Endothelial cell of umbilical vein (primary cell): ENCODE data around the gene MMP28. TPM values are rescaled to one million over a fixed set of nuclear protein-coding genes. Genes with fewer than 3 reads are reported as not detected.

Source experiments
- BruUV-seq: library from RNA; stranded (reverse); fragments of 400-500 nt; replicated peaks from 2 replicates; lab custom pipeline; 2021; lab: Mats Ljungman, UMichigan
- CTCF ChIA-PET: fragments of 300-600, 350-600 bp; sonication (Branson Sonifier 250); formaldehyde crosslinking; loops from one replicate; lab custom pipeline; 2021; ENCODE audit warnings: antibody characterized with exemption, inconsistent platforms; lab: Charles Lee
- POLR2A ChIA-PET: fragments of 300-600, 350-600 bp; sonication (Branson Sonifier 250); formaldehyde crosslinking; loops from one replicate; lab custom pipeline; 2021; ENCODE audit warnings: antibody characterized with exemption, inconsistent platforms; lab: Charles Lee
- DNase-seq: peaks from one replicate; pipeline ENCODE4 v3.0.0-alpha.2; 2011; ENCODE audit warnings: low read depth, low spot score
- FAIRE-seq: peaks from 2 replicates; lab custom pipeline; 2011; peaks lifted over from hg19 to GRCh38; lab: Jason Lieb, UNC
- H2AFZ ChIP-seq: 2 replicates; pipeline ENCODE4 v1.6.0; 2012; ENCODE audit warnings: low read depth, low read length, control low read depth, inconsistent platforms
- H3K27ac ChIP-seq: 2 replicates; pipeline ENCODE4 v1.5.1; 2011; ENCODE audit warnings: low read depth, mild to moderate bottlenecking, control low read depth, low read length, moderate library complexity; ENCODE audit not compliant: insufficient read depth
- H3K27me3 ChIP-seq, 2 experiments: 2 replicates each; pipeline versions ENCODE4 v1.6.0 to v1.6.1; 2011; ENCODE audit warnings: low read length in 2 of 2, mixed read lengths in 1 of 2; ENCODE audit not compliant: control insufficient read depth in 2 of 2, insufficient read depth in 2 of 2
- H3K36me3 ChIP-seq, 2 experiments: 2 replicates in 1 of 2; 3 replicates in 1 of 2; pipeline ENCODE4 v1.5.1; 2011; ENCODE audit warnings: low read length in 2 of 2, mild to moderate bottlenecking in 1 of 2, moderate library complexity in 1 of 2; ENCODE audit not compliant: control insufficient read depth in 2 of 2, insufficient read depth in 2 of 2; ENCODE audit errors: extremely low read depth in 1 of 2
- H3K4me1 ChIP-seq: 3 replicates; pipeline ENCODE4 v1.5.1; 2011; ENCODE audit warnings: mild to moderate bottlenecking, low read length; ENCODE audit not compliant: control insufficient read depth, insufficient read depth; ENCODE audit errors: extremely low read depth
- H3K4me2 ChIP-seq: 2 replicates; pipeline ENCODE4 v1.6.1; 2011; ENCODE audit warnings: low read length, control low read depth, mixed read lengths; ENCODE audit not compliant: insufficient read depth
- H3K4me3 ChIP-seq, 3 experiments: fragments of 200-600 bp in 1 of 3; sonication (generic), shearing (Covaris generic) in 1 of 3; replicated peaks in 1 of 3; 2 replicates each; pipeline ENCODE4 v1.5.1; 2011 to 2016; ENCODE audit warnings: control low read depth in 3 of 3, low read length in 3 of 3, mild to moderate bottlenecking in 2 of 3, inconsistent platforms in 1 of 3, low read depth in 1 of 3, moderate library complexity in 1 of 3; ENCODE audit not compliant: insufficient read depth in 1 of 3
- H3K79me2 ChIP-seq: 2 replicates; pipeline ENCODE4 v1.6.0; 2012; ENCODE audit warnings: low read length, inconsistent platforms; ENCODE audit not compliant: control insufficient read depth, insufficient read depth
- H3K9ac ChIP-seq: replicated peaks from 2 replicates; pipeline ENCODE3; 2011; ENCODE audit warnings: low read length, control low read depth; ENCODE audit not compliant: insufficient read depth; ENCODE audit errors: extremely low read depth
- H3K9me1 ChIP-seq: replicated peaks from 3 replicates; pipeline ENCODE4 v1.6.0; 2011; ENCODE audit warnings: mild to moderate bottlenecking, low read length; ENCODE audit not compliant: control insufficient read depth, insufficient read depth; ENCODE audit errors: extremely low read depth
- H3K9me3 ChIP-seq: replicated peaks from 2 replicates; pipeline ENCODE4 v1.5.1; 2012; ENCODE audit warnings: low read length, inconsistent platforms; ENCODE audit not compliant: control insufficient read depth, insufficient read depth
- H4K20me1 ChIP-seq: replicated peaks from 2 replicates; pipeline ENCODE3; 2011; ENCODE audit warnings: mild to moderate bottlenecking, low read length; ENCODE audit not compliant: control insufficient read depth, insufficient read depth; ENCODE audit errors: extremely low read depth
- GATA2 ChIP-seq: IDR thresholded peaks from 2 replicates; pipeline ENCODE4 v1.7.0; 2011; ENCODE audit warnings: low read depth, mild to moderate bottlenecking, moderate library complexity, mixed read lengths, low read length; ENCODE audit not compliant: insufficient read length, insufficient read depth
- JUN ChIP-seq: IDR thresholded peaks from 2 replicates; pipeline ENCODE4 v1.6.1; 2011; ENCODE audit warnings: borderline replicate concordance, low read depth; ENCODE audit not compliant: insufficient read length, insufficient read depth
- dilution Hi-C: fragments of 300-500 bp; cut with MboI; formaldehyde crosslinking; loops from one replicate; pipeline ENCODE4 v1.15.0; 2019; ENCODE audit warnings: low sequenced_read_pairs; ENCODE audit not compliant: extremely low pct_ligation_motif_present
- intact Hi-C: fragments of 100-400 bp; cut with micrococcal nuclease; formaldehyde crosslinking; loops from one replicate; pipeline ENCODE4 v1.10.0; 2022
- polyA plus RNA-seq, 4 experiments: library from polyadenylated mRNA; depleted of rRNA in 3 of 4; stranded (reverse) in 3 of 4; unstranded in 1 of 4; fragments of >200 nt; gene quantifications; 2 replicates each; pipeline versions ENCODE4 v1.2.1 to v1.2.3, GENCODE V29; 2011 to 2012; ENCODE audit warnings: missing spikeins in 1 of 4
- total RNA-seq: library from RNA; stranded (reverse); gene quantifications from 2 replicates; pipeline ENCODE4 v1.2.3, GENCODE V29; 2021
- TF ChIP-seq, protein P1 (sequence below): IDR thresholded peaks from 2 replicates; pipeline ENCODE4 v1.6.1; 2011; ENCODE audit not compliant: insufficient read depth, insufficient read length
- TF ChIP-seq, protein P2 (sequence below), 2 donors: IDR thresholded peaks; 1 replicate in 1 of 2; 2 replicates in 1 of 2; pipeline ENCODE4 v1.5.1; 2011; ENCODE audit warnings: low read length in 2 of 2, mild to moderate bottlenecking in 2 of 2, moderate library complexity in 2 of 2, control low read depth in 1 of 2, inconsistent platforms in 1 of 2, low read depth in 1 of 2; ENCODE audit not compliant: insufficient read depth in 1 of 2; ENCODE audit errors: extremely low read depth in 1 of 2

MMP28 gene
- total and polyA plus RNA-seq, 2 donors (not counting 3 experiments of a cell fraction or from before 2014, with no cell fraction given) = 6.1 to 7.1 TPM

DNA sequence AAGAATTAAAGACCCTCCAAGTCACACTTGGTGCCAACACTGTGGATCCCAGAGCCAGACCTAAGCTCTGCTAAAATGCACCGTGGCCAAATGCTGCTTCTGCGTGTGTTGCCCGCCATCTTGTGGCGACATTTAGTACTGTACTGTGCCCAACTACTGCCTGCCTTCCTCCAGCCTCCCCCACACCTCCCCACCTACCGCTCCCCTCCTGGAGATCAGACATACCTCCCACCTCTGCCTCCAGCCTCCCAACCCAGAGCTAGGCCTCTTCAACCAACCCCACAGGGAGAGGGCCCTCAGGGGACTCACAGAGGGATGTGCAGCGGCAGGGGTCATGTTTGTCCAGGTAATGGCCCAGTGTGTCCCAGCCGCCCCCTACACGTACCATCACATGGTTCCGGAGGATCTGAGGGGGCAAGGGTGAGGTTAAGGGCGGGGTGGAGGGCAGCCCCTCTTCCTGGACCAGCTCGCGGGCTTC, 47.9 kb downstream of the MMP28 start:
- H4K20me1 ChIP-seq = no peaks in the 10 kb centered on the region
- intact Hi-C loops (loop anchor here (1.0 kb wide), 6 partner anchors 130 to 576 kb away; no protein-coding TSS in a partner anchor), dilution Hi-C loops (loop anchor here (25.0 kb wide), 1 partner anchor 135 kb away; no protein-coding TSS in a partner anchor)
- FAIRE-seq (no peak), DNase-seq (peak; percentile 68)
- H3K36me3 ChIP-seq = no peaks in the 10 kb centered on the region
- no peaks in the 10 kb centered on the region for H3K9me3 ChIP-seq
- ChIA-PET CTCF (interaction anchor here (0.6 to 6.7 kb wide), 59 partner anchors 9 to 1205 kb away, joined by 3 to 270 read pairs (median 5); partner anchors contain the start of genes PEX12, RASL10B, SLFN11 and TAF15), POLR2A (interaction anchor here (0.8 kb wide), 1 partner anchor 135 kb away, joined by 3 read pairs; no protein-coding TSS in a partner anchor)
- no peak overlapping the region for H3K9ac ChIP-seq
- peaks cover 25% of the 10 kb centered on the region in 2 experiments for H3K27me3 ChIP-seq
- H3K27ac ChIP-seq = no peak overlapping the region
- TF ChIP-seq, protein P1, sequence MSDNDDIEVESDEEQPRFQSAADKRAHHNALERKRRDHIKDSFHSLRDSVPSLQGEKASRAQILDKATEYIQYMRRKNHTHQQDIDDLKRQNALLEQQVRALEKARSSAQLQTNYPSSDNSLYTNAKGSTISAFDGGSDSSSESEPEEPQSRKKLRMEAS = no peak
- TF ChIP-seq GATA2 (no peak), JUN (no peak)
- TF ChIP-seq, protein P2, sequence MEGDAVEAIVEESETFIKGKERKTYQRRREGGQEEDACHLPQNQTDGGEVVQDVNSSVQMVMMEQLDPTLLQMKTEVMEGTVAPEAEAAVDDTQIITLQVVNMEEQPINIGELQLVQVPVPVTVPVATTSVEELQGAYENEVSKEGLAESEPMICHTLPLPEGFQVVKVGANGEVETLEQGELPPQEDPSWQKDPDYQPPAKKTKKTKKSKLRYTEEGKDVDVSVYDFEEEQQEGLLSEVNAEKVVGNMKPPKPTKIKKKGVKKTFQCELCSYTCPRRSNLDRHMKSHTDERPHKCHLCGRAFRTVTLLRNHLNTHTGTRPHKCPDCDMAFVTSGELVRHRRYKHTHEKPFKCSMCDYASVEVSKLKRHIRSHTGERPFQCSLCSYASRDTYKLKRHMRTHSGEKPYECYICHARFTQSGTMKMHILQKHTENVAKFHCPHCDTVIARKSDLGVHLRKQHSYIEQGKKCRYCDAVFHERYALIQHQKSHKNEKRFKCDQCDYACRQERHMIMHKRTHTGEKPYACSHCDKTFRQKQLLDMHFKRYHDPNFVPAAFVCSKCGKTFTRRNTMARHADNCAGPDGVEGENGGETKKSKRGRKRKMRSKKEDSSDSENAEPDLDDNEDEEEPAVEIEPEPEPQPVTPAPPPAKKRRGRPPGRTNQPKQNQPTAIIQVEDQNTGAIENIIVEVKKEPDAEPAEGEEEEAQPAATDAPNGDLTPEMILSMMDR (IDR thresholded peaks at IDR 0.05; ENCODE audit: extremely low read depth in 1 of 2, insufficient read depth in 1 of 2, low read depth in 1 of 2, low read length in 2 of 2) = peak; percentile 67 to 83
- no peaks in the 10 kb centered on the region for H3K4me1 ChIP-seq
- H3K4me3 ChIP-seq = no peak overlapping the region
- H2AFZ ChIP-seq = no peak overlapping the region
- H3K4me2 ChIP-seq = no peak overlapping the region
- no TSS peak for BruUV-seq
- H3K9me1 ChIP-seq = no peaks in the 10 kb centered on the region
- no peaks in the 10 kb centered on the region for H3K79me2 ChIP-seq
